AG04450 (cell line): ENCODE data around the gene B4GALT1. TPM values are rescaled to one million over a fixed set of nuclear protein-coding genes. Genes with fewer than 3 reads are reported as not detected.

Experiments used
- CTCF ChIA-PET: fragments of 300-600, 350-600 bp; formaldehyde crosslinking; extraction: SDS; loops from one replicate; lab custom pipeline; 2022; ENCODE audit warnings: antibody characterized with exemption, inconsistent platforms; lab: Charles Lee
- POLR2A ChIA-PET: fragments of 350-600 bp; formaldehyde crosslinking; extraction: SDS; loops from one replicate; lab custom pipeline; 2021; ENCODE audit warnings: antibody characterized with exemption, inconsistent platforms; lab: Yijun Ruan, JAX
- DNase-seq: peaks from one replicate; pipeline ENCODE4 v3.0.0-alpha.2; 2011; ENCODE audit warnings: low read depth, low spot score
- H3K27ac ChIP-seq: one replicate; pipeline ENCODE4 v1.5.1; 2012; ENCODE audit warnings: low read depth, low read length, control low read depth
- H3K27me3 ChIP-seq: one replicate; pipeline ENCODE4 v1.6.0; 2012; ENCODE audit warnings: low read length; ENCODE audit not compliant: control insufficient read depth, insufficient read depth
- H3K4me3 ChIP-seq: 2 replicates; pipeline ENCODE4 v1.5.1; 2011; ENCODE audit warnings: mild to moderate bottlenecking, low read depth, low read length, control low read depth
- H3K9me3 ChIP-seq: 2 replicates; pipeline ENCODE4 v1.5.1; 2012; ENCODE audit warnings: low read length; ENCODE audit not compliant: control insufficient read depth, insufficient read depth
- CTCF ChIP-seq: IDR thresholded peaks from 2 replicates; pipeline ENCODE4 v1.5.1; 2011; ENCODE audit warnings: low read depth, low read length, control low read depth, inconsistent platforms
- polyA plus RNA-seq: library from polyadenylated mRNA; depleted of rRNA; stranded (reverse); fragments of >200 nt; gene quantifications from 2 replicates; pipeline ENCODE4 v1.2.3, GENCODE V29; 2011

The B4GALT1 gene
- polyA plus RNA-seq, 1 experiment: 57.0 TPM

GRCh38 chr9:33196736-33197135 is 29.6 kb upstream of the B4GALT1 start:
- H3K9me3 ChIP-seq: no peaks in the 10 kb centered on the region; the same call in 1 of the 2 replicates
- H3K27ac ChIP-seq: no peak overlapping the region
- no peak overlapping the region for H3K4me3 ChIP-seq
- no peaks in the 10 kb centered on the region for H3K27me3 ChIP-seq
- DNase-seq: no peak
- TF ChIP-seq CTCF: no peak
- ChIA-PET CTCF (interaction anchor here (0.6 to 1.5 kb wide), 3 partner anchors 9 to 35 kb away, joined by 4 read pairs; no protein-coding TSS in a partner anchor), POLR2A (no interaction called here)

GRCh38 chr9:33193818-33194217 is 26.7 kb upstream of the B4GALT1 start:
- DNase-seq: no peak
- no peak overlapping the region for H3K4me3 ChIP-seq
- no peak for TF ChIP-seq CTCF
- H3K9me3 ChIP-seq: no peaks in the 10 kb centered on the region
- H3K27me3 ChIP-seq: no peaks in the 10 kb centered on the region
- ChIA-PET CTCF (no interaction called here), POLR2A (no interaction called here)
- H3K27ac ChIP-seq: no peak overlapping the region

GRCh38 chr9:33192493-33193255 is 25.5 kb upstream of the B4GALT1 start:
- H3K27ac ChIP-seq: no peak overlapping the region
- H3K27me3 ChIP-seq: no peaks in the 10 kb centered on the region
- no peak for DNase-seq
- no peaks in the 10 kb centered on the region for H3K9me3 ChIP-seq
- POLR2A ChIA-PET: no interaction called here
- no peak for TF ChIP-seq CTCF
- CTCF ChIA-PET: no interaction called here
- H3K4me3 ChIP-seq: no peak overlapping the region

- TF ChIP-seq CTCF: no peak
- H3K9me3 ChIP-seq: no peaks in the 10 kb centered on the region
- no peak overlapping the region for H3K4me3 ChIP-seq
- H3K27ac ChIP-seq: no peak overlapping the region
- H3K27me3 ChIP-seq: no peaks in the 10 kb centered on the region
- no peak for DNase-seq
- POLR2A ChIA-PET: interaction anchor here (0.7 kb wide), 1 partner anchor 44 kb away, joined by 3 read pairs; no protein-coding TSS in a partner anchor
- CTCF ChIA-PET: interaction anchor here (0.6 kb wide), 1 partner anchor 33 kb away, joined by 5 read pairs; no protein-coding TSS in a partner anchor
Observed at GRCh38 chr9:33190021-33190705, 23.0 kb upstream of the B4GALT1 start.
